BE2C (cell line): ENCODE measurements around the gene CEPT1.

Experiments used
- DNase-seq: peaks from one replicate; pipeline ENCODE4 v3.0.0-alpha.2; 2020
- H3K27me3 ChIP-seq: fragments of 250-450 bp; sonication (Bioruptor Pico); 2 replicates; pipeline ENCODE4 v1.5.1; 2020; ENCODE audit warnings: mild to moderate bottlenecking
- H3K36me3 ChIP-seq: fragments of 250-450 bp; sonication (Bioruptor Pico); 2 replicates; pipeline ENCODE4 v1.5.1; 2020; ENCODE audit warnings: mild to moderate bottlenecking
- H3K4me1 ChIP-seq: fragments of 250-450 bp; sonication (Bioruptor Pico); 2 replicates; pipeline ENCODE4 v1.5.1; 2020
- H3K4me3 ChIP-seq: 2 replicates; pipeline ENCODE4 v1.5.1; 2011; ENCODE audit warnings: low read depth, low read length
- H3K9me3 ChIP-seq: fragments of 250-450 bp; sonication (Bioruptor Pico); 2 replicates; pipeline ENCODE4 v1.5.1; 2020
- TF ChIP-seq, protein P1 (sequence below): IDR thresholded peaks from 2 replicates; pipeline ENCODE4 v1.5.1; 2012; ENCODE audit warnings: mild to moderate bottlenecking, low read depth, low read length

CEPT1 gene

DNA sequence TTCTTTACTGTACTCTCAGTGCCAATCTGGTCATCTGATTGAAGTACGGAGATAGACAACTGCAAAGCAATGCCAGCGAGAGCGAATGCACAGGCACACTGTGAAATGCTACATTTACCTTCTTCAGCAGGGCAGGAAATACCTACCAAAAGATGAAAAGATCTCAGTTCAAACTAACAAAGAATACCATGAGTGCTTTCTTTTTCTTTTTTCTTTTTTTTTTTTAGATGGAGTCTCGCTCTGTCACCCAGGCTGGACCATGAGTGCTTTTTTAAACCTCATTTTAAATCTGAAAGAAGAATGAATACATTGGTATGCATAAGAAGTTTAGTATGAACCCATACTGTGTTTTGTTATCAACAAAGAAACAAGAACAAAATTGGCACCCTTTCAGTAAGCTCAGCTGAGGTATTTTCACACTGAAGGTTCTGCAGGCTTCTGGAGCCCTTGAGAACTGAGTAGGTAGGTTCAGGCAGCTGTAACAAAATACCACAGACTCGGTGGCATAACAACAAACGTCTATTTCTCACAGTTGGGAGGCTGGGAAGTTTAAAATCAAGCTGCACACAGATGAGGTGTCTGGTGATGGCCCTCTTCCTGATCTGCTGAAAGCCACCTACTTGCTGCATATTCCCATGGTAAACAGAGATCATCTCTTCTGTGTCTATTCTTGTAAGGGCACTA is 85.8 kb downstream of the CEPT1 start:
- Histone ChIP-seq H3K27me3 (peaks cover 14% of the 10 kb centered on the region; the same call in 1 of the 2 replicates), H3K4me3 (no peak overlapping the region), H3K9me3 (no peaks in the 10 kb centered on the region), H3K4me1 (no peaks in the 10 kb centered on the region), H3K36me3 (no peaks in the 10 kb centered on the region)
- TF ChIP-seq, protein P1, sequence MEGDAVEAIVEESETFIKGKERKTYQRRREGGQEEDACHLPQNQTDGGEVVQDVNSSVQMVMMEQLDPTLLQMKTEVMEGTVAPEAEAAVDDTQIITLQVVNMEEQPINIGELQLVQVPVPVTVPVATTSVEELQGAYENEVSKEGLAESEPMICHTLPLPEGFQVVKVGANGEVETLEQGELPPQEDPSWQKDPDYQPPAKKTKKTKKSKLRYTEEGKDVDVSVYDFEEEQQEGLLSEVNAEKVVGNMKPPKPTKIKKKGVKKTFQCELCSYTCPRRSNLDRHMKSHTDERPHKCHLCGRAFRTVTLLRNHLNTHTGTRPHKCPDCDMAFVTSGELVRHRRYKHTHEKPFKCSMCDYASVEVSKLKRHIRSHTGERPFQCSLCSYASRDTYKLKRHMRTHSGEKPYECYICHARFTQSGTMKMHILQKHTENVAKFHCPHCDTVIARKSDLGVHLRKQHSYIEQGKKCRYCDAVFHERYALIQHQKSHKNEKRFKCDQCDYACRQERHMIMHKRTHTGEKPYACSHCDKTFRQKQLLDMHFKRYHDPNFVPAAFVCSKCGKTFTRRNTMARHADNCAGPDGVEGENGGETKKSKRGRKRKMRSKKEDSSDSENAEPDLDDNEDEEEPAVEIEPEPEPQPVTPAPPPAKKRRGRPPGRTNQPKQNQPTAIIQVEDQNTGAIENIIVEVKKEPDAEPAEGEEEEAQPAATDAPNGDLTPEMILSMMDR, result no peak
- no peak for DNase-seq

DNA sequence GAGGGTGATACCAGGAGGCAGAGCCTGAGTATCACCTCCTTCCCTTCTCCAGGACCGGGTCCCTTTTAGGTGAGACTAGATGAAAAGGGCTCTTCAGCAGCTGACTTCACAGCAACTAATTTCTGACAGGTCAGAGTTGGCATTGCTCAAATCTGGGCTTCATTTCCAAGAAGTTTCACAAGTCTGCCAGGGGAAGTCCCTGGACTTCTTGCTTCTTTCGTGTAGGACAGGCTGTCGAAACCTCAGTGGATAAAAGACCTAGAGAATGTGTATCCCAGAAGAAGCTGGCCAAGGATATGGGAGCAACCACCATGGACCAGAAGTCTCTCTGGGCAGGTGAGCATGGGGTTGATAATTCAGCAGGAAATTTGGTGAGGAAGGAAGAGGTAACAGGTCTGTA is 87.4 kb downstream of the CEPT1 start, which contains the start of gene CHI3L2:
TSS of gene CHI3L2 (plus strand) at position 280 of the 400 bp plus-strand sequence. CDS start at position 297, 17 bp downstream.
- no peaks in the 10 kb centered on the region for H3K4me1 ChIP-seq
- peaks cover 21% of the 10 kb centered on the region for H3K27me3 ChIP-seq
- no peaks in the 10 kb centered on the region for H3K9me3 ChIP-seq
- TF ChIP-seq, protein P1, result no peak
- H3K4me3 ChIP-seq, result no peak within 1 kb of the TSS
- DNase-seq, result no peak
- H3K36me3 ChIP-seq, result no peaks in the 10 kb centered on the region

DNA sequence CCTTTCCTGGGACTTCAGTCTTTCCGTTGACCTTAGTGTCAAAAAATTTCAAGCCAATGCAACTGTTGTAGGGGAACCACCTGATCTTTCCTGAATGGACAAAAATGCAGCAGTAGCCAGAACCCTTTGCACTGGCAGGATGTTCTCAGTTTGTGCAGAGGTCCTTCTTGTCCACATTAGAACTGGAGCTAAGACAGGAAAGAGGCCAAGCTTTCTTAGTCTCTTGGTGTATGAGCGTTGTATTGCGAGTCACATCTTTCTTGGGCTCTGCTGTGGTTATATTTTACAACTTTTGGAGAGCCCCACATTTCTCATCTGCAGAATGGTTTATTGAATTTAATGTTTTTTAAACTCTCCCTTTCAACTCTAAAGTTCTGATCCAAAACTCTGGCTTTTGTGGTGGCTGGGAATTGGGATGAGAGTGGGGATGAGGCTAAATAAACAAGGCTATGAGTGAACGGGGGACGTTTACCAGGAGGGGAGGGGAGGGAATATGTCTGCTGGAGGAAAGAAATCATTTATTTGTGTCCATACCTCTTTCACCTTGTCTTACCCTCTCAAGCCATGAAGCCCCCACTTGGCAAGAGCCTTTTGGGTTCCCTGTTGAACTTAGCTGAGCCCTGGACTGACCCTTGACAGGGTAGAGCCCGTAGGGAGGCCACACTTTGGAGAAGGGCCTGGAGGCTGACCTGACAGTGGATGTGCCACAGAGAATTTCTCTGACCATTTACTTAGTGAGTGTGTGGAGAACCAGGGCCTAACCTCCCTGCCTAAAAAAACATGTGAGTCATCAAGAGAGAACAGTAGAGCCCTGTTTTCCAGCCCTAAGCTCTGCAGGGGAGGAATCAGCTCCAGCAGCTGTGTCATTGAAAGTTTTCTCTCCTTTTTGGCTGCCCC is 88.1 kb downstream of the CEPT1 start:
- H3K36me3 ChIP-seq, result no peaks in the 10 kb centered on the region
- H3K4me1 ChIP-seq, result no peaks in the 10 kb centered on the region
- no peaks in the 10 kb centered on the region for H3K9me3 ChIP-seq
- TF ChIP-seq, protein P1, result no peak
- H3K4me3 ChIP-seq, result no peak overlapping the region
- DNase-seq, result no peak
- H3K27me3 ChIP-seq, result peaks cover 24% of the 10 kb centered on the region

DNA sequence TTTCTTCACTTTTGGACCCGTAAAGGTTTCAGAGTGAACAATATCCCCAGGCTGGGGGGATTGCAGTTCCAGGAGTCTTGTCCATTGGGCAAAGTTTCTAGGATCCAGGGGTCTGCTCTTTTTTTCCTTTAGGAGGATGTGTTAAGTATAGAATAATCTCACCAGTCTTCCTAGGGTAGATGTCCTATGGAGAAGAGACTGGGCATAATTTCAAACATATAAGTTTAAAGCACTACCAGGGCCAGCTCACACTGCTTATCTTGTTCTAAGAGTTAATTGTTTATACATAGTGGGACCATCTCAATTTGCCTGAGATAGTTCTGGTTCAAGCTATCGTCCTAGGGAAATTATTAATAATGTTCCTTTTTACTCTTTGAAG is 88.7 kb downstream of the CEPT1 start:
- no peaks in the 10 kb centered on the region for H3K4me1 ChIP-seq
- no peak overlapping the region for H3K4me3 ChIP-seq
- no peaks in the 10 kb centered on the region for H3K9me3 ChIP-seq
- no peak for DNase-seq
- H3K36me3 ChIP-seq, result no peaks in the 10 kb centered on the region
- TF ChIP-seq, protein P1, result no peak
- peaks cover 28% of the 10 kb centered on the region for H3K27me3 ChIP-seq

DNA sequence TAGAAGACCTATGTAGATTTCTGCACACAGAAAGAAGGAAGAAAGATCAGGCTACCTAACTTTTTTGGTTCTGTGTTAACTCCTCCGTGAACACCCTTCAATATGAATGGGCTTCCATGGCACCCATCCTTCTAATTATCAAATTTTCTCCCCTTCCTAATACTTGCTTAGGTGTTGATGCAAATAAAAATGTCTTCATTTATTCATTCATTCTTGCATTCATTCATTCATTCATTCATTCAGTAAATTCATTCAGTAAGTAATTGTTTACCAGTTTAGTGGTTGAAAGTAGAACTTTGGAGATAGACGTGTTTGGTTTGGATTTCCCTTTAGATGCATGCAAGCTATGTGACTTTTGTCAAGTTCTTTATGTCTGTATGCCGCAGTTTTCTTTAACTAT is 92.1 kb downstream of the CEPT1 start:
- H3K4me1 ChIP-seq, result no peaks in the 10 kb centered on the region
- no peak overlapping the region for H3K4me3 ChIP-seq
- no peaks in the 10 kb centered on the region for H3K9me3 ChIP-seq
- DNase-seq, result no peak
- TF ChIP-seq, protein P1, result no peak
- H3K36me3 ChIP-seq, result no peaks in the 10 kb centered on the region
- peaks cover 32% of the 10 kb centered on the region for H3K27me3 ChIP-seq

DNA sequence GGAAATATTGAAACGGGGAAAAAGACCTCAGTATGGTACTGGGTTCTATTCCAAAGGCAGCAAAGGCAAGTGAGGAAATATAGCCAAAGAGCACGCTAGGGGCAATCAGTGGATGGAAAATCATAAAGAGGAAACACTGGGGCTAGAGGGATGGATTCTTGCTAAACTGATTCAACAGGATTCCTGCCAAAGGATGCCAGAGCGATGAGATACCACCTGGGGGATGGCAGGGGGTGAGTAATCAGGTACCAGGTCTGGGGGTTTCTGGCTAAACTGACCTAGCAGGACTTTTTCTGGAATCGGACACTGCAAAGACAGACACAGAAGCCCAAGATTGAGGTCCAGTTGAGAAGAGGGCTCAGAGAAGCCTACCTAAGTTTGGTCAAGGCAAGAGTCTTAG is 94.2 kb downstream of the CEPT1 start:
- Histone ChIP-seq H3K4me3 (no peak overlapping the region), H3K9me3 (no peaks in the 10 kb centered on the region), H3K27me3 (peaks cover 29% of the 10 kb centered on the region), H3K4me1 (no peaks in the 10 kb centered on the region), H3K36me3 (no peaks in the 10 kb centered on the region)
- TF ChIP-seq, protein P1, result no peak
- no peak for DNase-seq
